ENCODE data around the gene BCAP31. TPM values are rescaled to one million over a fixed set of nuclear protein-coding genes. Genes with fewer than 3 reads are reported as not detected.

The BCAP31 gene
- total and polyA plus RNA-seq, 7 experiments from 2014 or later: 80.2 to 329 (median 118) TPM

DNA sequence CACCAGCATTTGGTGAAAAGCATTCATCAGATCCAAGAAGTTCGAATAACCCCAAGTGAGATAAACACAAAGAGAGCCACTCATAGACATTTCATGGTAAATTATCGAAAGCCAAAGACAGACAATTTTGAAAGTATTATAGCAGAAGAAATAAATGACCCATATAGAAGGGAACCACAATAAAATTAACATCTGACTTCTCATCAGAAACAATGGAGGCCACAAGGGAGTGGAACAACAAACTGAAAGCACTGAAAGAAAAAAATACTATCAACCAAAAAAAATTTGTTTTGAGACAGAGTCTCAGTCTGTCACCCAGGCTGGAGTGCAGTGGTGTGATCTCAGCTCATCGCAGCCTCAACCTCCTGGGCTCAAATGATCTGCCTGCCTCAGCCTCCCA lies 64.9 kb downstream of the BCAP31 start:
- no peak overlapping the region for H3K27ac ChIP-seq (ENCODE audit: low read depth, low read length)
- H3K27me3 ChIP-seq (ENCODE audit: control insufficient read depth in 2 of 2, insufficient read depth in 2 of 2, low read length in 2 of 2): no peaks in the 10 kb centered on the region
- no peaks in the 10 kb centered on the region for H3K36me3 ChIP-seq (ENCODE audit: control insufficient read depth in 2 of 3, insufficient read depth in 3 of 3, low read length in 3 of 3)
- ATAC-seq (no peak), DNase-seq (no peak)
- CTCF ChIA-PET: interaction anchor here (2.1 kb wide), 1 partner anchor 50 kb away, joined by 6 read pairs; no protein-coding TSS in a partner anchor
- intact Hi-C loops (cut with micrococcal nuclease): no loop called here
- Mint-ChIP-seq H3K36me3 (no peaks in the 10 kb centered on the region), H3K9me3 (peaks cover 0 to 2% (median 0%) of the 10 kb centered on the region in 11 donors), H3K27me3 (peaks cover 0 to 32% (median 6%) of the 10 kb centered on the region in 5 donors), H3K27ac (no peak overlapping the region), H3K4me3 (no peak overlapping the region), H3K4me1 (peaks cover 0 to 6% (median 0%) of the 10 kb centered on the region in 7 donors)
- no peaks in the 10 kb centered on the region for H3K9me3 ChIP-seq (ENCODE audit: control insufficient read depth in 2 of 3, low read length in 3 of 3)
- no peaks in the 10 kb centered on the region for H3K4me1 ChIP-seq (ENCODE audit: control insufficient read depth in 2 of 2, insufficient read depth in 2 of 2, low read length in 2 of 2)
- no peak overlapping the region for H3K4me3 ChIP-seq (ENCODE audit: low read length)
- POLR2A ChIA-PET: no interaction called here

DNA sequence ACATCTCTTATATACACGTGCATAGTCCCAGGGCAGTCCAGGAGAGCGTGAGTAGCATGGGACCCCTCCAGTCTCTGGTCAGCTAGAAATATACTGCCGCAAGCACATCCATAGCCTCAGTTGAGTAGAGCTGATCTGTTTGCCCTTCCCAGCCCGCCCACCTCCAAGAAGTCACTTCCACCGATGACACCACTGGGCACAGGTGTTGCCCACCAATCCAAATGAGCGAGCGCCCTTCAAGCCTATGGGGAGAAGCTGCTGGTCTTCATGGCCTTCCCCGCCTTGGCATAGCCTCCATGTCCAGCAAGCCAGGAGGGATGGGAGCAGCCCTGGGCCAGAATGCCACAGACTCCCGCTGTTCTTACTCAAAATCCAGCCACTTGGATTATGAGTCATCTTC lies 67.0 kb downstream of the BCAP31 start:
- intact Hi-C loops (cut with micrococcal nuclease): no loop called here
- peaks cover 0 to 9% (median 0%) of the 10 kb centered on the region in 11 donors for H3K9me3 Mint-ChIP-seq
- H3K27ac Mint-ChIP-seq: no peak overlapping the region
- no peaks in the 10 kb centered on the region for H3K9me3 ChIP-seq (ENCODE audit: control insufficient read depth in 2 of 3, low read length in 3 of 3)
- H3K27me3 ChIP-seq (ENCODE audit: control insufficient read depth in 2 of 2, insufficient read depth in 2 of 2, low read length in 2 of 2): no peaks in the 10 kb centered on the region
- H3K27ac ChIP-seq (ENCODE audit: low read depth, low read length): no peak overlapping the region
- H3K4me1 ChIP-seq (ENCODE audit: control insufficient read depth in 2 of 2, insufficient read depth in 2 of 2, low read length in 2 of 2): no peaks in the 10 kb centered on the region
- H3K36me3 Mint-ChIP-seq: no peaks in the 10 kb centered on the region
- no peak for DNase-seq
- peaks cover 0 to 4% (median 0%) of the 10 kb centered on the region in 7 donors for H3K4me1 Mint-ChIP-seq
- H3K4me3 ChIP-seq (ENCODE audit: low read length): no peak overlapping the region
- ChIA-PET CTCF (interaction anchor here (1.0 to 1.6 kb wide), 3 partner anchors 10 to 103 kb away, joined by 3 to 4 read pairs (median 3); no protein-coding TSS in a partner anchor), POLR2A (no interaction called here)
- H3K36me3 ChIP-seq (ENCODE audit: control insufficient read depth in 2 of 3, insufficient read depth in 3 of 3, low read length in 3 of 3): no peaks in the 10 kb centered on the region
- no peak overlapping the region for H3K4me3 Mint-ChIP-seq
- H3K27me3 Mint-ChIP-seq: peaks cover 0 to 24% (median 6%) of the 10 kb centered on the region in 5 donors
- ATAC-seq: no peak

DNA sequence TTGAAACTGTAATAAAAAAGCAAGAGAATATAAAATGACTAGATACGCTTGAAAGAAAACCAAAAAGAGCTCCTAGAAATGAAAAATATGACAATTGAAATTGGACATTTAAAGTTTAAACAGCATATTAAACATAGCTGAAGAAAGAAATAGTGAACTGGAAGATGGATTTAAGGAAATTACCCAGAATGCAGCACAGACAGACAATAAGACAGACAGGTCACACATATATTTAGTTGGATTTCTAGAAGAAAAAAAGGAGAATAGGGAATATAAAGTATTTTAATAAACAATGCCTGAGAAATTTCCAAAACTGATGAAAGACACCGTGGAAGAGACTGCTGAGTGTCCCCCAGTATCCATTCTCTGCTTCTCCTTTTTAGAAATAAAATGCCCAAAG lies 70.6 kb downstream of the BCAP31 start:
- H3K27me3 ChIP-seq (ENCODE audit: control insufficient read depth in 2 of 2, insufficient read depth in 2 of 2, low read length in 2 of 2): no peaks in the 10 kb centered on the region

DNA sequence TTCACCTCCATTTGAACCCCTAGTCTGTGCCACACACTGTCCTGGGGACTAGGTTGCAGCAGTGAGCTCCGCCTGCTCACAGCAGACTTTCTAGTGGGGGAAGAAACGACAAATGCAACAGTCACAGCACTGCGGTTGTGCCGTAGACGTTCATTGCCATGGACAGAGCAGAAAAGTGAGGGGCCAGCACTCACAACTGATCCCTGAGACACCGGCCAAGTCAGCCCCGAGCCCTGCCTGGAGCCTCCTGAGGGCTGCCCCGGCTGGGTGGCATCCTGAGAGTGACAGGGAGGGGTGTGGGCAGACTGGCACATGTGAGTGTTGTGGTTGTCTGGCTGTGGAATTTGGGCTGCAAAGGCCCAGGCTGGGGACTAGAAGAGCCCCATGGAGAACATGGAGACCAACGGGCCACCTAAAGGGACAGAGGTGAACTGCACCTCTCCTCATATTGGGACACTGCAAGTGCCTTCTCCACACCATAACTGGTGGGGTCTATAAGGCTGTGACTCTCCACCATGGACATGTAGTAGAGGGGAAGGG lies 72.6 kb downstream of the BCAP31 start:
- H3K9me3 Mint-ChIP-seq: peaks cover 0 to 9% (median 0%) of the 10 kb centered on the region in 11 donors
- no peak overlapping the region for H3K4me3 ChIP-seq (ENCODE audit: low read length)
- H3K36me3 ChIP-seq (ENCODE audit: control insufficient read depth in 2 of 3, insufficient read depth in 3 of 3, low read length in 3 of 3): no peaks in the 10 kb centered on the region
- no peak overlapping the region for H3K4me3 Mint-ChIP-seq
- no peaks in the 10 kb centered on the region for H3K9me3 ChIP-seq (ENCODE audit: control insufficient read depth in 2 of 3, low read length in 3 of 3)
- no peak for ATAC-seq
- no peak overlapping the region for H3K27ac ChIP-seq (ENCODE audit: low read depth, low read length)
- no peak for DNase-seq
- no peaks in the 10 kb centered on the region for H3K4me1 Mint-ChIP-seq
- H3K27ac Mint-ChIP-seq: no peak overlapping the region
- POLR2A ChIA-PET: no interaction called here
- CTCF ChIA-PET: no interaction called here
- peaks cover 0 to 1% of the 10 kb centered on the region in 2 donors for H3K27me3 ChIP-seq (ENCODE audit: control insufficient read depth in 2 of 2, insufficient read depth in 2 of 2, low read length in 2 of 2)
- H3K36me3 Mint-ChIP-seq: no peaks in the 10 kb centered on the region
- no peaks in the 10 kb centered on the region for H3K4me1 ChIP-seq (ENCODE audit: control insufficient read depth in 2 of 2, insufficient read depth in 2 of 2, low read length in 2 of 2)
- intact Hi-C loops (cut with micrococcal nuclease): no loop called here
- H3K27me3 Mint-ChIP-seq: peaks cover 0 to 17% (median 0%) of the 10 kb centered on the region in 5 donors

More for the DNA sequence above, 70.6 kb downstream of the BCAP31 start:
- H3K36me3 ChIP-seq (ENCODE audit: control insufficient read depth in 2 of 3, insufficient read depth in 3 of 3, low read length in 3 of 3): no peaks in the 10 kb centered on the region
- peaks cover 0 to 10% (median 0%) of the 10 kb centered on the region in 5 donors for H3K27me3 Mint-ChIP-seq
- no peak overlapping the region for H3K4me3 Mint-ChIP-seq
- H3K9me3 ChIP-seq (ENCODE audit: control insufficient read depth in 2 of 3, low read length in 3 of 3): no peaks in the 10 kb centered on the region
- H3K4me3 ChIP-seq (ENCODE audit: low read length): no peak overlapping the region
- intact Hi-C loops (cut with micrococcal nuclease): no loop called here
- H3K27ac ChIP-seq (ENCODE audit: low read depth, low read length): no peak overlapping the region
- no peak overlapping the region for H3K27ac Mint-ChIP-seq
- CTCF ChIA-PET: interaction anchor here (0.6 to 1.2 kb wide), 4 partner anchors 9 to 99 kb away, joined by 3 to 4 read pairs (median 3); no protein-coding TSS in a partner anchor
- DNase-seq (no peak), ATAC-seq (no peak)
- H3K4me1 ChIP-seq (ENCODE audit: control insufficient read depth in 2 of 2, insufficient read depth in 2 of 2, low read length in 2 of 2): no peaks in the 10 kb centered on the region
- no peaks in the 10 kb centered on the region for H3K36me3 Mint-ChIP-seq
- peaks cover 0 to 9% (median 0%) of the 10 kb centered on the region in 11 donors for H3K9me3 Mint-ChIP-seq
- H3K4me1 Mint-ChIP-seq: no peaks in the 10 kb centered on the region
- POLR2A ChIA-PET: no interaction called here

DNA sequence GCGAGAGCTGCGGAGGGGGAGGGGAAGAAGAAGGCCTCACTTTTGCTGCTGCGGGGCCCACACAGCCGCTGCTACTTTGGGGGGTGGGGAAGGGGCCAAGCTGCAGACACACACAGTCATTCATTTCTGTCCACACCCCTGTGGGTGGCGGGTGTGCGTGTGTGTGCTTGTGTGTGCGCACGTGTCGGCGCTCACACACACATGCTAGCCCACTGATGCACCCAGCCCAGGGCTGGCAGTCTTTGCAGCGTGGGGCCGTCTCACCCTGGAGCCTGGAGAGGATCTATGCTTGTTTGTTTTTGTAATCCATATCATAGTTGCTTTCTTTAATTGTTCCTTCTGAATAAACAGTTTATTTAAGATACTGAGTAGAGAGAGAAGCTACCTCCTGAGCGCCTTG lies 73.2 kb downstream of the BCAP31 start:
- H3K36me3 ChIP-seq (ENCODE audit: control insufficient read depth in 2 of 3, insufficient read depth in 3 of 3, low read length in 3 of 3): no peaks in the 10 kb centered on the region
- Mint-ChIP-seq H3K4me3 (no peak overlapping the region), H3K4me1 (peaks cover 0 to 4% (median 0%) of the 10 kb centered on the region in 7 donors), H3K36me3 (no peaks in the 10 kb centered on the region), H3K9me3 (peaks cover 0 to 9% (median 0%) of the 10 kb centered on the region in 11 donors), H3K27me3 (peaks cover 0 to 21% (median 0%) of the 10 kb centered on the region in 5 donors), H3K27ac (no peak overlapping the region)
- intact Hi-C loops (cut with micrococcal nuclease): no loop called here
- DNase-seq: no peak
- H3K27ac ChIP-seq (ENCODE audit: low read depth, low read length): no peak overlapping the region
- no peaks in the 10 kb centered on the region for H3K4me1 ChIP-seq (ENCODE audit: control insufficient read depth in 2 of 2, insufficient read depth in 2 of 2, low read length in 2 of 2)
- ChIA-PET CTCF (interaction anchor here (0.7 kb wide), 1 partner anchor 709 kb away, joined by 3 read pairs; no protein-coding TSS in a partner anchor), POLR2A (no interaction called here)
- H3K4me3 ChIP-seq (ENCODE audit: low read length): no peak overlapping the region
- H3K9me3 ChIP-seq (ENCODE audit: control insufficient read depth in 2 of 3, low read length in 3 of 3): no peaks in the 10 kb centered on the region
- ATAC-seq: no peak
- peaks cover 0 to 4% of the 10 kb centered on the region in 2 donors for H3K27me3 ChIP-seq (ENCODE audit: control insufficient read depth in 2 of 2, insufficient read depth in 2 of 2, low read length in 2 of 2)

Other genes with a start within 250 kb of the BCAP31 start
- not detected for gene BGN, start 229.4 kb downstream of the BCAP31 start, total RNA-seq
- gene BGN, start 229.4 kb downstream of the BCAP31 start, polyA plus RNA-seq: not detected
- not detected for gene ATP2B3, start 206.7 kb downstream of the BCAP31 start, total RNA-seq
- not detected for gene ATP2B3, start 206.7 kb downstream of the BCAP31 start, polyA plus RNA-seq
- 10 to 100 TPM; 13.7 to 27.6 (median 21.0) TPM for gene CCNQ, start 125.2 kb downstream of the BCAP31 start, total RNA-seq
- gene CCNQ, start 125.2 kb downstream of the BCAP31 start, polyA plus RNA-seq: 10 to 100 TPM; 33.9 to 42.0 TPM
- gene DUSP9, start 77.2 kb downstream of the BCAP31 start, total RNA-seq: not detected
- gene DUSP9, start 77.2 kb downstream of the BCAP31 start, polyA plus RNA-seq: not detected
- 1 to 10 TPM in 1 of 5 experiments, under 1 TPM in 2, not detected in 2; 0.35 to 1.1 (median 0.58) TPM for gene PNCK, start 50.6 kb downstream of the BCAP31 start, total RNA-seq
- not detected for gene PNCK, start 50.6 kb downstream of the BCAP31 start, polyA plus RNA-seq
- 1 to 10 TPM in 2 of 5 experiments, under 1 TPM in 3; 0.14 to 2.6 (median 0.84) TPM for gene SLC6A8, start 36.5 kb downstream of the BCAP31 start, total RNA-seq
- under 1 TPM in 1 of 2 donors, not detected in 1; 0.10 TPM for gene SLC6A8, start 36.5 kb downstream of the BCAP31 start, polyA plus RNA-seq
- 10 to 100 TPM in 3 of 5 experiments, 1 to 10 TPM in 2; 6.6 to 17.6 (median 10.2) TPM for gene ABCD1, start 469 bp upstream of the BCAP31 start, total RNA-seq
- gene ABCD1, start 469 bp upstream of the BCAP31 start, polyA plus RNA-seq: 1 to 10 TPM; 2.1 to 3.7 TPM
- gene PLXNB3, start 39.9 kb upstream of the BCAP31 start, total RNA-seq: 1 to 10 TPM in 1 of 5 experiments, under 1 TPM in 2, not detected in 2; 0.45 to 1.6 (median 0.68) TPM
- gene PLXNB3, start 39.9 kb upstream of the BCAP31 start, polyA plus RNA-seq: not detected
- not detected for gene SRPK3, start 56.7 kb upstream of the BCAP31 start, total RNA-seq
- not detected for gene SRPK3, start 56.7 kb upstream of the BCAP31 start, polyA plus RNA-seq
- gene IDH3G, start 70.0 kb upstream of the BCAP31 start, total RNA-seq: 10 to 100 TPM; 44.1 to 73.1 (median 57.0) TPM
- 100 to 1,000 TPM in 1 of 2 donors, 10 to 100 TPM in 1; 89.2 to 125 TPM for gene IDH3G, start 70.0 kb upstream of the BCAP31 start, polyA plus RNA-seq
- gene SSR4, start 70.3 kb upstream of the BCAP31 start, total RNA-seq: 100 to 1,000 TPM; 156 to 299 (median 168) TPM
- gene SSR4, start 70.3 kb upstream of the BCAP31 start, polyA plus RNA-seq: 100 to 1,000 TPM; 400 to 496 TPM
- gene PDZD4, start 106.2 kb upstream of the BCAP31 start, total RNA-seq: 10 to 100 TPM in 2 of 5 experiments, under 1 TPM in 3; 0.32 to 29.0 (median 0.51) TPM
- under 1 TPM; 0.07 to 0.53 TPM for gene PDZD4, start 106.2 kb upstream of the BCAP31 start, polyA plus RNA-seq
- 1 to 10 TPM in 3 of 5 experiments, under 1 TPM in 1, not detected in 1; 0.81 to 9.2 (median 1.3) TPM for gene L1CAM, start 161.8 kb upstream of the BCAP31 start, total RNA-seq
- under 1 TPM in 1 of 2 donors, not detected in 1; 0.16 TPM for gene L1CAM, start 161.8 kb upstream of the BCAP31 start, polyA plus RNA-seq
- gene AVPR2, start 180.3 kb upstream of the BCAP31 start, total RNA-seq: under 1 TPM in 1 of 5 experiments, not detected in 4; 0.29 TPM
- not detected for gene AVPR2, start 180.3 kb upstream of the BCAP31 start, polyA plus RNA-seq
- 100 to 1,000 TPM; 310 to 439 (median 377) TPM for gene ARHGAP4, start 201.9 kb upstream of the BCAP31 start, total RNA-seq
- gene ARHGAP4, start 201.9 kb upstream of the BCAP31 start, polyA plus RNA-seq: 100 to 1,000 TPM in 1 of 2 donors, 10 to 100 TPM in 1; 82.5 to 147 TPM
- 10 to 100 TPM; 45.2 to 79.7 (median 75.6) TPM for gene NAA10, start 210.7 kb upstream of the BCAP31 start, total RNA-seq
- gene NAA10, start 210.7 kb upstream of the BCAP31 start, polyA plus RNA-seq: 10 to 100 TPM; 37.6 to 47.2 TPM
- gene RENBP, start 220.3 kb upstream of the BCAP31 start, total RNA-seq: 10 to 100 TPM; 14.8 to 32.7 (median 27.7) TPM
- 1 to 10 TPM in 1 of 2 donors, under 1 TPM in 1; 0.47 to 1.3 TPM for gene RENBP, start 220.3 kb upstream of the BCAP31 start, polyA plus RNA-seq
- 100 to 1,000 TPM in 1 of 5 experiments, 10 to 100 TPM in 4; 52.3 to 106 (median 67.2) TPM for gene HCFC1, start 247.4 kb upstream of the BCAP31 start, total RNA-seq
- gene HCFC1, start 247.4 kb upstream of the BCAP31 start, polyA plus RNA-seq: 10 to 100 TPM in 1 of 2 donors, 1 to 10 TPM in 1; 6.6 to 15.0 TPM
- gene TMEM187, start 248.4 kb upstream of the BCAP31 start, total RNA-seq: 10 to 100 TPM in 2 of 5 experiments, 1 to 10 TPM in 3; 1.4 to 13.4 (median 7.1) TPM
- gene TMEM187, start 248.4 kb upstream of the BCAP31 start, polyA plus RNA-seq: 10 to 100 TPM in 1 of 2 donors, 1 to 10 TPM in 1; 10.0 to 22.7 TPM